Measurements from ENCODE around the gene SNAPC2.

SNAPC2 gene, protein sequence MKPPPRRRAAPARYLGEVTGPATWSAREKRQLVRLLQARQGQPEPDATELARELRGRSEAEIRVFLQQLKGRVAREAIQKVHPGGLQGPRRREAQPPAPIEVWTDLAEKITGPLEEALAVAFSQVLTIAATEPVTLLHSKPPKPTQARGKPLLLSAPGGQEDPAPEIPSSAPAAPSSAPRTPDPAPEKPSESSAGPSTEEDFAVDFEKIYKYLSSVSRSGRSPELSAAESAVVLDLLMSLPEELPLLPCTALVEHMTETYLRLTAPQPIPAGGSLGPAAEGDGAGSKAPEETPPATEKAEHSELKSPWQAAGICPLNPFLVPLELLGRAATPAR

GRCh38 chr19:7919610-7920518 is at the start of gene SNAPC2:
Gene SNAPC2, plus strand, starts transcription at chr19:7920338. Its CDS starts 29 bp downstream, at chr19:7920367.
- peak; percentile 90 to 91 for DNase-seq (ENCODE audit: low read depth in 2 of 2)

DNA sequence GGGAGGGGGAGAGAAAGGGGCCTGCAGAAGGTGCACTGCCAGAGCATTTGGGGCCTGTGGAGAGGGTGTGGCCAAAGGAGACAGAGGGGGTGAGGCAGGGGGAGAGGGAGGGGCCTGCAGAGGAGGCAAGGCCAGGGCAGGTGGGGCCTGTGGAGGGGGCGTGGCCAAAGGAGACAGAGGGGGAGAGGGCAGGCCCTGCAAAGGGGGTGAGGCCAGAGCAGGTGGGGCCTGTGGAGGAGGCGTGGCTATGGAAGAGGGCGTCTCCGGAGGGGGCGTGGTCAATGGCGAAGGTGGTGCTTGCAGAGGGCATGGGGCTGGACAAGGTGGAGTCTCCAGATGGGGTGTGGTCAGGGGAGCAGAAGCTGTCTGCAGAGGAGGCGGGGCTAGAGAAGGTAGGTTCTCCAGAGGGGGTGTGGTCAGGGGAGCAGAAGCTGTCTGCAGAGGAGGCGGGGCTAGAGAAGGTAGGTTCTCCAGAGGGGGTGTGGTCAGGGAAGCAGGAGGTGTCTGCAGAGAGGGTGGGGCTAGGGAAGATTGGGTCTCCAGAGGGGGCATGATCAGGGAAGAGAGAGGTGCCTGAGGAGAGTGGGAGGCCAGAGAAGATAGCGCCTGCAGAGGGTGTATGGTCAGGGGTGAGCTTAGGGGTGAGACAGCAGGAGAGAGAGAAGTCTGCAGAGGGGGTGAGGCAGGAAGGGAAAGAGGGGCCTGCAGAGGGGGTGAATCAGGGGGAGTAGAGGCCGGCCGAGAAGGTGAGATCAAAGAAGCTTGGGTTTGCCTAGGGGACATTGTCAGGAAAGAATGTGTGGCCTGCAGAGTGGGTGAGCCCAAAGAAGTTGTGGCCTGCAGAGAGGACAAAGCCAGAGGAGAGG is 49.3 kb upstream of the SNAPC2 start:
- no peak for DNase-seq (ENCODE audit: low read depth in 2 of 2)

GRCh38 chr19:7871437-7872305 is 48.5 kb upstream of the SNAPC2 start:
- DNase-seq (ENCODE audit: low read depth in 2 of 2), result peak; percentile 61 to 64

DNA sequence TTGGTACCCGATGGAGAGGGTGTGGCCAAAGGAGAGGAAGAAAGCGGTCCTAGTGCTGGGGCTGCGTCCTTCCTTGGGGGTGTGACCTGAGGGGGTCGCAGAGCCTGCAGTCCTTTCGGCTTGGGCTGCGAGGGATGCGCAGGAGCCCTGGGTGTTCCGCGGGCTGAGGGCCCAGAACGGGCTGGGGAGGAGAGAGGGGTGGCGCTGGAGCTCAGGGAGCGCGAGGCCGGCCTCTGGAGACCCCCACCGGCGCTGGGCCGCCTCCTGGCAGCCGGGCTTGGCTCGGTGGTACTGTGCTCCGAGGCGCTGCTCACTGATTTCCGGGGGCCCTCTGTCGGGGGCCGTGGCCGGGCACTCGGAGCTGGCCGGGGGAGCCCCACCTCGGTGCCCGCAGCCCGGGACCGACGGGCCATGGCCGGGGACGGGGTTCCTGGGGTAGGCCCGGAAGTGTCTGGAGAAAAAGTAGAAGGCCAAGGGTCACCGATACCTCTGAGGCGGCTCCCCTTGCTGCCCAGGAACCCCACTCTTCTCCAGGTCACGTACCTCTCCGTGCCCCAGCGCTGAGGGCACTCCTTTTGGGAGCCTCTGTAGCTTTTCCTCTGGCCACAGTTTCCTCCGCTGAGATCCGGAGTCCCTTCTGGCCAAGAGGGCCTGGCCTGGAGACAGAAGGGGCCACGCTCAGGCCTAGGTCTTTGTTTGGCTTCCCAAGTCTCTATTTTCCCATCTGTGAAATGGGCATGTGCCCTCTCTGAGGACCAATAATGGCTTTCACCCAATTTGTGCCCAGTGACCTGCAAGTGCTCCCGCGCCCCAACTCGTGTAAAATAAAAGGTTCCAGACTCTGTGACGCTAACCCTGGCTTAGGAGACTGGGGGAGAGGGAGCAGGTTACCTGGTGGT is 47.6 kb upstream of the SNAPC2 start:
- no peak for DNase-seq (ENCODE audit: low read depth in 2 of 2)

DNA sequence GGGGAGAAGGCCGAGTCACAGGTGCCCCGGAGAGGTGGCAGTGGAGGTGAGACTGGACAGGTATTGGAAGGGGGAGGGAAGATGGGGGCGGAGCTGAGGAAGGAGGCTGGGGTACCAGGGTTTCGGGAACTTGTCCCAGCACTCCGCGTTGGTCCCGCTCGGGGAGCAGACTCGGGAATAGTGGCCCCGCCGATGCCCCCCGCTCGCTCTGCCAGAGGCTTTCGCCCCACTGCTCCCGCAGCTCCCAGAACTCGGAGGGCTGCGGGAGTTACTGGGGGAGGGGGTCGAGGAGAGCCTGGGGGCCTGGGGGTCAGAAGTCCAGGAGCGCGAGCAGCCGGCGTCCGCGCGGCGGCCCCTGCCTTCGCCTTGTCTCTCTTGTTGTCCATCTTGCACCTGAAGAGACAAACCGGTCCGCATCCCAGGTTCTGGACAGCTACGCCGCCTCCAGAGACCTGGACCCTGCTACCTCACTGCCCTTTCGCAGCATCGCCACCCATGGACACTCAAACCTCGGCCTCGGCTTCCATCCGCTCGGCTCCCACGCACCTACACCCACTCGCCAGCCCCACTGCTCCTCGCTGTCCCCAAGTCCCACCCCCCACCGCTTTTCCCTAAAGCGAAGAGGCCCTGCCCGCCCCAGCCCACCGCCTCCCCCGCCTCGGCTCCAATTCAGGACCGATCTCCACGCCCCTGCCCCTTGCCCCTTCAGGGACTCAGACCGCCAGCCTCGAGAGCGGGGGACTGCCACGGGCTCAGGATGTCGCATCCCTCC is 46.6 kb upstream of the SNAPC2 start:
- DNase-seq (ENCODE audit: low read depth in 2 of 2), result no peak

GRCh38 chr19:7874076-7874896 is 45.9 kb upstream of the SNAPC2 start, which contains the start of gene PRR36:
Gene PRR36, minus strand, starts transcription at chr19:7874390. Its CDS starts 701 bp downstream, at chr19:7873689.
- DNase-seq (ENCODE audit: low read depth in 2 of 2), result no peak

DNA sequence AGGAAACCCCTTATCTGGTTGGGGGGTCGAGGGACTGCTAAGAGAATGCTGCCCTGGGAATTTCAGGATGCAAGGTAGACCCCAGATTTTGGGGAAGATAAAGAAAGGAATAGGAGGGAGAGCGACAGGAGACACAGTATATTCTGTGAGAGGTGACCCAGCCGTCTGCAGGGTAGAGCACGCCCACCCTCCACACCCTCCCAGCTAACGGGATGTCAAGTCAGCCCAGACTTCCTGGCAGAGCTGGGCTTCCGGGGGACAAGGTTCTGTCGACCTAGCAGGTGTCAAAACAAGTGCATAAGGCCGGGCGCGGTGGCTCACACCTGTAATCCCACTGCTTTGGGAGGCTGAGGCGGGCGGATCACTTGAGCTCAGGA is 45.3 kb upstream of the SNAPC2 start:
- no peak for DNase-seq (ENCODE audit: low read depth in 2 of 2)

GRCh38 chr19:7877249-7877836 is 42.8 kb upstream of the SNAPC2 start:
- no peak for DNase-seq (ENCODE audit: low read depth in 2 of 2)

GRCh38 chr19:7879111-7879807 is 40.9 kb upstream of the SNAPC2 start:
- DNase-seq (ENCODE audit: low read depth in 2 of 2), result no peak

DNA sequence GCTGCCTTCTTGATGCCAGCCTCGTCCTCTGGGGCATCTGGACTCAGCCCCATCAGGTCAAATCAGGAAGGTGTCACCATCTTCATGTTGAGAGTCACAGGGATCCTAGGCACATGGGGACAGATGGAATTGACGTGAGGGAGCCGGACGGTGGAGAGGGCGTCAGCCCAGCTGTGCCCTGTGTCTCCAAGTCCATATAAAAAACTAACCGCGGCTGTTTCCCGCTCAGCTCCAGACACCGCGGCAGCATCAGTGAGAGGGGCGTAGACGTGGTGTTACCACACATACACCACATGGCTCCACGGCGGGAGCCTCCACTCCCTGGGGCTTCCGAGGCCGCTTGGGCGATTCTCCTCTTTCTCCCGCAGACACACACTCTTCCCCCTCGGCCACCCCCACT is 40.3 kb upstream of the SNAPC2 start:
- DNase-seq (ENCODE audit: low read depth in 2 of 2), result no peak

DNA sequence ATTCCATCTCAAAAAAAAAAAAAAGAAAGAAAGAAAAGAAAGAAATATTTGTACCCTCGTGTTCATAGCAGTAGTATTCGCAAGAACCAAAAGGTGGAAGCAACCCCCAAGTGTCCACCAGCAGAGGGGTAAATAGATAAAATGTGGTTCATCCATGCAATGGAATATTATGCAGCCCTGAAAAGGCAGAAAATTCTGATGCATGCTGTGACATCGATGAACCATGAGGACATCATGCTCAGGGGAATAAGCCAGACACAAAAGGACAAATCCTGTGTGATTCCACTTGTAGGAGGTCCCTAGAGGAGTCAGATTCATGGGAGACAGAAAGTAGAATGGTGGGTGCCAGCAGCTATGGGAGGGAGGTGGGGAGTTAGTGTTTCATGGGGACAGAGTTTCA is 38.2 kb upstream of the SNAPC2 start:
- no peak for DNase-seq (ENCODE audit: low read depth in 2 of 2)

- no peak for DNase-seq (ENCODE audit: low read depth in 2 of 2)
These were observed 37.0 kb upstream of the SNAPC2 start for GRCh38 chr19:7883105-7883504.

DNA sequence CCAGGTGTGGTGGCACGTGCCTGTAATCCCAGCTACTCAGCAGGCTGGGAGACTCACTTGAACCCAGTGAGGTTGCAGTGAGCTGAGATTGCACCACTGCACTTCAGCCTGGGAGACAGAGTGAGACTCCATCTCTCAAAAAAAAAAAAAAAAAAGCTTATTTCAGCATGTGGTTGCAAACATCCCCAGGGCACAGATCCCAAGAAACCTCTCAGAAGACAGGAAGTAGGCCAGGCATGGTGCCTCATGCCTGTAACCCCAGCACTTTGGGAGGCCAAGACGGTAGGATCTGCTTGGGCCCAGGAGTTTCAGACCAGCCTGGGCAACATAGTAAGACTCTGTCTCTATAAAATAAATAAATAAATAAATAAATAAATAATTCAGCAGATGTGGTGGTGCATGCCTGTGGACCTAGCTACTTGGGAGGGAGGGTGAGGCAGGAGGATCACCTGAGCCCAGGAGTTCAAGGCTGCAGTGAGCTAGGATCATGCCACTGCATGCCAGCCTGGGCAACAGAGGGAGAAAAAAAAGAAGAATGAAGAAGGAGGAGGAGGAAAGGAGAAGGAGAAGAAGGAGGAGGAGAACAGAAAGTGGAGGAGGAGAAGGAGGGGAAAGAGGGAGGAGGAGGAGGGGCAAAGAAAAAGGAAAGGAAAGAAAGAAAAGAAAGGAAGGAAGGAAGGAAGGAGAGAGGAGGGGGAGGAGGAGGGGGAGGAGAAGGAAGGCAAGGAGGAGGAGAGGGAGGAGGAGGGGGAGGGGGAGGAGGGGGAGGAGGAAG is 36.2 kb upstream of the SNAPC2 start:
- no peak for DNase-seq (ENCODE audit: low read depth in 2 of 2)

DNA sequence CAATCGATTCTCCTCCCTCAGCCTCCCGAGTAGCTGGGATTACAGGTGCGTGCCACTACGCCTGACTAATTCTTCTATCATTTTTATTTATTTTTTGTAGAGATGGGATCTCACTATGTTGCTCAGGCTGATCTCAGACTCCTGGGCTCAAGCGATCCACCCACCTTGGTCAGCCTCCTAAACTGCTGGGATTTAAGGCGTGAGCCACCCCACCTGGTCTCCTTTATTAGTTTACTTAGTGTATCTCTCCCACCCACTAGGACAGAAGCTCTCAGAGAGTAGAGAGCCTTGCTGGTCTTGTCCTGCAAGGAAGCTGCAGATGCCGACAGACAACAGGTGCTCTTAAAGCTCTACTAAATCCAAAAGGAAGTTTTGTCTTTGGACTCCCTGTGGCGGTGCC is 34.3 kb upstream of the SNAPC2 start:
- DNase-seq (ENCODE audit: low read depth in 2 of 2), result no peak

GRCh38 chr19:7887408-7888144 is 32.6 kb upstream of the SNAPC2 start:
- no peak for DNase-seq (ENCODE audit: low read depth in 2 of 2)

Data from fibroblast of skin of left quadriceps (primary cell).